SK-N-SH treated with all-trans-retinoic acid at 6 μM for 48 hours (cell line): ENCODE measurements around the gene CDC42BPG.

Experiments
- ATAC-seq: fragments of 200-7000 bp; cut with Tn5 transposase; 3 replicates; pipeline ENCODE4 v1.9.1; 2020; ENCODE audit warnings: mild to moderate bottlenecking, moderate library complexity
- ARNTL ChIP-seq: fragments of 450-650 bp; formaldehyde crosslinking; IDR thresholded peaks from 2 replicates; pipeline ENCODE4 v1.5.0; 2020; ENCODE audit warnings: low read depth, mild to moderate bottlenecking, moderate library complexity, borderline replicate concordance
- BACH2 ChIP-seq: fragments of 250-450 bp; sonication (Bioruptor Pico); IDR thresholded peaks from 2 replicates; pipeline ENCODE4 v1.9.0; 2021; ENCODE audit warnings: mild to moderate bottlenecking, borderline replicate concordance
- CREB5 ChIP-seq: fragments of 250-450 bp; sonication (Bioruptor Pico); IDR thresholded peaks from 2 replicates; pipeline ENCODE4 v1.5.1; 2020; ENCODE audit warnings: low read depth, mild to moderate bottlenecking, moderate library complexity
- ESRRG ChIP-seq: fragments of 250-450 bp; sonication (Bioruptor Pico); IDR thresholded peaks from 2 replicates; pipeline ENCODE4 v1.6.1; 2021; ENCODE audit warnings: mild to moderate bottlenecking
- GLIS3 ChIP-seq: fragments of 250-450 bp; sonication (Bioruptor Pico); IDR thresholded peaks from 2 replicates; pipeline ENCODE4 v1.5.0; 2020; ENCODE audit warnings: mild to moderate bottlenecking, moderate library complexity
- OSR1 ChIP-seq: fragments of 250-450 bp; sonication (Bioruptor Pico); IDR thresholded peaks from 2 replicates; pipeline ENCODE4 v1.8.0; 2022; ENCODE audit warnings: moderate library complexity, mild to moderate bottlenecking, inconsistent platforms
- PATZ1 ChIP-seq: fragments of 250-450 bp; sonication (Bioruptor Pico); IDR thresholded peaks from 2 replicates; pipeline ENCODE4 v1.8.0; 2020; ENCODE audit warnings: mild to moderate bottlenecking, moderate library complexity, borderline replicate concordance
- POU6F1 ChIP-seq: fragments of 250-450 bp; sonication (Bioruptor Pico); IDR thresholded peaks from 2 replicates; pipeline ENCODE4 v1.8.0; 2021; ENCODE audit warnings: low read depth, mild to moderate bottlenecking, moderate library complexity, borderline replicate concordance
- PPARA ChIP-seq: fragments of 250-450 bp; sonication (Bioruptor Pico); IDR thresholded peaks from 2 replicates; pipeline ENCODE4 v1.5.0; 2020; ENCODE audit warnings: mild to moderate bottlenecking, borderline replicate concordance
- RARB ChIP-seq: fragments of 250-450 bp; sonication (Bioruptor Pico); IDR thresholded peaks from 2 replicates; pipeline ENCODE4 v1.8.0; 2021; ENCODE audit warnings: mild to moderate bottlenecking, moderate library complexity
- SNAI2 ChIP-seq: fragments of 250-450 bp; sonication (Bioruptor Pico); IDR thresholded peaks from 2 replicates; pipeline ENCODE4 v1.5.0; 2020; ENCODE audit warnings: mild to moderate bottlenecking, moderate library complexity
- TCF4 ChIP-seq: fragments of 250-450 bp; sonication (Bioruptor Pico); IDR thresholded peaks from 2 replicates; pipeline ENCODE4 v1.8.0; 2021; ENCODE audit warnings: mild to moderate bottlenecking, moderate library complexity, borderline replicate concordance
- TOX ChIP-seq: fragments of 250-450 bp; sonication (Bioruptor Pico); IDR thresholded peaks from 2 replicates; pipeline ENCODE4 v1.8.0; 2021; ENCODE audit warnings: mild to moderate bottlenecking, moderate library complexity, borderline replicate concordance
- TSHZ2 ChIP-seq: fragments of 250-450 bp; sonication (Bioruptor Pico); IDR thresholded peaks from 2 replicates; pipeline ENCODE4 v1.5.0; 2020; ENCODE audit warnings: mild to moderate bottlenecking, moderate library complexity
- ZC3H10 ChIP-seq: fragments of 250-450 bp; sonication (Bioruptor Pico); IDR thresholded peaks from 2 replicates; pipeline ENCODE4 v1.5.1; 2021; ENCODE audit warnings: mild to moderate bottlenecking, moderate library complexity
- ZFP30 ChIP-seq: fragments of 450-650 bp; formaldehyde crosslinking; IDR thresholded peaks from 2 replicates; pipeline ENCODE4 v1.5.0; 2022; ENCODE audit warnings: mild to moderate bottlenecking, moderate library complexity
- ZNF565 ChIP-seq: fragments of 450-650 bp; formaldehyde crosslinking; conservative IDR thresholded peaks from 2 replicates; pipeline ENCODE4 v1.5.0; 2020; ENCODE audit warnings: low read depth, mild to moderate bottlenecking, moderate library complexity
- ZNF70 ChIP-seq: fragments of 450-650 bp; formaldehyde crosslinking; IDR thresholded peaks from 2 replicates; pipeline ENCODE4 v1.5.0; 2020; ENCODE audit warnings: mild to moderate bottlenecking, moderate library complexity
- ZNF8 ChIP-seq: fragments of 450-650 bp; formaldehyde crosslinking; IDR thresholded peaks from 2 replicates; pipeline ENCODE4 v1.5.0; 2020; ENCODE audit warnings: mild to moderate bottlenecking, moderate library complexity

The CDC42BPG gene

GRCh38 chr11:64881476-64881875, 37.0 kb upstream of the CDC42BPG start (continued):
- TF ChIP-seq CREB5 (CRISPR knock-in tag): no peak
- no peak for TF ChIP-seq TCF4 (CRISPR knock-in tag)
- TF ChIP-seq ZNF565 (CRISPR knock-in tag): no peak
- no peak for TF ChIP-seq ZFP30 (CRISPR knock-in tag)
- TF ChIP-seq, all 23 proteins: peak for 0

- no peak for ATAC-seq
- TF ChIP-seq ZC3H10 (CRISPR knock-in tag) (no peak), ESRRG (CRISPR knock-in tag) (no peak), BACH2 (no peak), OSR1 (CRISPR knock-in tag) (no peak), PATZ1 (CRISPR knock-in tag) (no peak), PPARA (CRISPR knock-in tag) (no peak), ZNF565 (CRISPR knock-in tag) (no peak), SNAI2 (CRISPR knock-in tag) (no peak)
- TF ChIP-seq, all 23 proteins: peak for 0
These were observed 36.0 kb upstream of the CDC42BPG start for GRCh38 chr11:64880240-64881001.

- no peak for ATAC-seq
- TF ChIP-seq ZNF70 (CRISPR knock-in tag) (no peak), TSHZ2 (CRISPR knock-in tag) (no peak), GLIS3 (CRISPR knock-in tag) (no peak), PATZ1 (CRISPR knock-in tag) (no peak), POU6F1 (CRISPR knock-in tag) (no peak), PPARA (CRISPR knock-in tag) (no peak), ZNF565 (CRISPR knock-in tag) (no peak), ZNF8 (CRISPR knock-in tag) (no peak), ARNTL (no peak), OSR1 (CRISPR knock-in tag) (no peak), ZFP30 (CRISPR knock-in tag) (no peak), RARB (CRISPR knock-in tag) (no peak), TOX (no peak)
These were observed 34.9 kb upstream of the CDC42BPG start for GRCh38 chr11:64879244-64879900.
